ENCODE data around the gene DNAH10.

DNAH10 gene

DNA sequence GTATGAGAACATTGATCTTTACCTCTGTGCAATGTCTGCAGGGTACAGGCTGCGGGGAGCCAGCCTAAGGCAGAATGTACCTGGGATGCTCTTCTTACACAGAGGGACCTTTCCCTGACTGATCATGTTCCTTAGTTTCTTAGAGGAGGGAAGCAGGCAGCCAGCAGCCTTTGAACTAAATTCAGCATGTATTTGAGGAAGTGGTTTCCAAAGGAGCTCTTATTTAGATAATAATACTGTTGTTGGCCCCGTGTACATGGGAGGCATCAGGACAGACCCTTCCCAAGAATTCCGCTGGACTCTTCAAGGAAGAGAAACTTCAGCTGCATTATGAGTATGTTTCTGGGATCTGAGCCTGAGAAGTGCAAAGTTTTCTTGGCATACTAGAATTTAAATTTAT lies 111.7 kb downstream of the DNAH10 start:
- TF ChIP-seq, protein P1, sequence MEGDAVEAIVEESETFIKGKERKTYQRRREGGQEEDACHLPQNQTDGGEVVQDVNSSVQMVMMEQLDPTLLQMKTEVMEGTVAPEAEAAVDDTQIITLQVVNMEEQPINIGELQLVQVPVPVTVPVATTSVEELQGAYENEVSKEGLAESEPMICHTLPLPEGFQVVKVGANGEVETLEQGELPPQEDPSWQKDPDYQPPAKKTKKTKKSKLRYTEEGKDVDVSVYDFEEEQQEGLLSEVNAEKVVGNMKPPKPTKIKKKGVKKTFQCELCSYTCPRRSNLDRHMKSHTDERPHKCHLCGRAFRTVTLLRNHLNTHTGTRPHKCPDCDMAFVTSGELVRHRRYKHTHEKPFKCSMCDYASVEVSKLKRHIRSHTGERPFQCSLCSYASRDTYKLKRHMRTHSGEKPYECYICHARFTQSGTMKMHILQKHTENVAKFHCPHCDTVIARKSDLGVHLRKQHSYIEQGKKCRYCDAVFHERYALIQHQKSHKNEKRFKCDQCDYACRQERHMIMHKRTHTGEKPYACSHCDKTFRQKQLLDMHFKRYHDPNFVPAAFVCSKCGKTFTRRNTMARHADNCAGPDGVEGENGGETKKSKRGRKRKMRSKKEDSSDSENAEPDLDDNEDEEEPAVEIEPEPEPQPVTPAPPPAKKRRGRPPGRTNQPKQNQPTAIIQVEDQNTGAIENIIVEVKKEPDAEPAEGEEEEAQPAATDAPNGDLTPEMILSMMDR (IDR thresholded peaks at IDR 0.05; ENCODE audit: insufficient read depth, missing control alignments) = no peak
- FAIRE-seq (no peak), DNase-seq (ENCODE audit: insufficient read length, low spot score) (no peak)

DNA sequence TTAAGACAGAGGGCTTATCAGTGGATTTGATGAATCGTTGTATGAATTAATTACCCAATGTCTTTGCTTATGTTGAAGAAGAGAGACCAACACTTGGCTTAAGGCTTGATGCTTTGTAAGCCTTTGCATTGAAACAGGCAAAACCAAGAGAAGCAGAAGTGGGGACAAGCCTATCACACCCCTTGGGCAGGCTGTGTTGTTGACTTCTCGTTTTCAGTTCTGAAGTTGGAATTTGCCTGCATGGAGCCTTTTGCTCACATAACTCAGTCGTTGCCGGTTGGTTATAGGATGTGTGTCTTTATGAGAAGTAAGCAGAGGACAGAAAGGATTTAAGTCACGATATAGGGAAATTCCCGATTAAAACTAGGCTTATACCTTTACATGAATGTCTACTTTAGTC lies 115.9 kb downstream of the DNAH10 start:
- FAIRE-seq = no peak
- TF ChIP-seq, protein P1 (IDR thresholded peaks at IDR 0.05; ENCODE audit: insufficient read depth, missing control alignments) = no peak
- DNase-seq (ENCODE audit: insufficient read length, low spot score) = no peak

DNA sequence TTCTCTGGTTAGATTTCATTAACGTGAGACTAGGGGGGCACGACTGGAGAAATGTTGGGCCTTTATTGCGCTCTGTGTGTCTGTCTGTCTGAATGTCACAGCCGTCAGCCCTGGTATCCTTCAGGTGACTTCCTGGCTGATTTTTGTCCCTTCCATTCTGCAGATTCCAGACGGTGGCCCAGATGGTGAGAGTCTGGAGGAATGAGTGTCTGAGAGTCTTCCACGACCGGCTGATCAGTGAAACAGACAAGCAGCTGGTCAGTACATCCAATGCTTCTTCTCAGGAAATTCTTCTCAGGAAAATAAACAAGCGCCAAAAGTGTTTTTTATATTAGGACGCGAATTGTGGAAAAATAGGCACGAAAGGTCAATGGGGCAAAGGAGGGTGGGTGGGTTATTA lies 117.0 kb downstream of the DNAH10 start:
- TF ChIP-seq, protein P1 (IDR thresholded peaks at IDR 0.05; ENCODE audit: insufficient read depth, missing control alignments) = no peak
- FAIRE-seq (no peak), DNase-seq (ENCODE audit: insufficient read length, low spot score) (no peak)

DNA sequence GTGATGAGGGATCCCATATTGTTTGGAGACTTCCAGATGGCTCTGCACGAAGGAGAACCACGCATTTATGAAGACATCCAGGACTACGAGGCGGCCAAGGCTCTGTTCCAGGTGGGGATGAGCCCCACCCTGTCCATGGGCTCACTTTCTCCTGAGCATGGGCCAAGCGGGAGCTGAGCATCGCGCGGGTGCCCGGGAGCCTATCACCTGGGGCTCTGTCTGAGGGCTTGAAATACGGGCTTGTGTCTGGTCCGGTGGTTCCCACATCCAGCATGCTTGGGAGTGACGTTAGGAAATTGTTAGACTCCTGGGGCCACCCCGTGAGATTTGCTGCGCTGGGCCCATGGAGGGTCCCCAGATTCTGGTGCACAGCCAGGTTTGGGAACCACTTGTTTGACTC lies 117.6 kb downstream of the DNAH10 start:
- DNase-seq (ENCODE audit: insufficient read length, low spot score) = no peak
- TF ChIP-seq, protein P1 (IDR thresholded peaks at IDR 0.05; ENCODE audit: insufficient read depth, missing control alignments) = no peak
- FAIRE-seq = no peak

DNA sequence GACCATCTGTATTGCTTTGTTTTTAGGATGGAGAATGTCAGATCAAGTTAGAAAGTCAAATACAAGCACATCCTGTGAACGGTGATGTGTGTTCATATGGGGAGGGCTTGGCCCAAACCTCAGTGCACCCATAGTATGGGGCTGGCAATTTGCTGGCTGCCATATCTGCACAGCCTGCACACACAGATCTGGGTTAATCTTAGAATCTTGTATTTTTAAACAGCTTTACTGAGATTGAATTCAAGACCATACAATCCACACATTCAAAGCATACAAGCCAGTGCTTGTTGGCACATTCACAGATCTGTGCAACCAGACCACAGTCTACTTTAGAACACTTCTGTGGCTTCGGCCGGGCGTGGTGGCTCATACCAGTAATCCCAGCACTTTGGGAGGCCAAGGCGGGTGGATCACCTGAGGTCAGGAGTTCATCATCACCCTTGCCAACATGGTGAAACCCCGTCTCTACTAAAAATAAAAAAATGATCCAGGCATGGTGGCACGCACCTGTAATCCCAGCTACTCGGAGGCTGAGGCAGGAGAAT lies 120.1 kb downstream of the DNAH10 start:
- TF ChIP-seq, protein P1 (IDR thresholded peaks at IDR 0.05; ENCODE audit: insufficient read depth, missing control alignments) = no peak
- FAIRE-seq (no peak), DNase-seq (ENCODE audit: insufficient read length, low spot score) (no peak)

DNA sequence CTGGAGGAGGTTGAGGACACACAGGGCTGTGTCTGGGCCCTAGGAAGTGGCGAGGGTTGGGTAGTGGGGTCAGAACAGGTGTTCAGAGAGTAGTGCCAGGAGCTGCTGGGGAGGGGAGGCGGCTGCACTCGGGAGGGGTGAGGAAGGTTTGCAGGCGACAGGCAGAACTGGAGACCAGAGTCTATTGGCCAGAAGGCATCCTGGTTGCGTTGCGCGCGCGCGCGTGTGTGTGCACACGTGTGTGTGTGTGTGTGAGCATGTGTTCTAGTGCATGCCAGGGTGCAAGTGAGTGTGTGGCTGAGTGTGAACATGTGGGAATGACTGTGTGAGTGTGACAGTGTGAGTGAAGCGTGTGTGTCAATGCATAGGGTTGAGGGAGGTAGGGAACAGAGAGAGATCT lies 124.2 kb downstream of the DNAH10 start:
- FAIRE-seq (no peak), DNase-seq (ENCODE audit: insufficient read length, low spot score) (no peak)
- TF ChIP-seq, protein P1 (IDR thresholded peaks at IDR 0.05; ENCODE audit: insufficient read depth, missing control alignments) = no peak

DNA sequence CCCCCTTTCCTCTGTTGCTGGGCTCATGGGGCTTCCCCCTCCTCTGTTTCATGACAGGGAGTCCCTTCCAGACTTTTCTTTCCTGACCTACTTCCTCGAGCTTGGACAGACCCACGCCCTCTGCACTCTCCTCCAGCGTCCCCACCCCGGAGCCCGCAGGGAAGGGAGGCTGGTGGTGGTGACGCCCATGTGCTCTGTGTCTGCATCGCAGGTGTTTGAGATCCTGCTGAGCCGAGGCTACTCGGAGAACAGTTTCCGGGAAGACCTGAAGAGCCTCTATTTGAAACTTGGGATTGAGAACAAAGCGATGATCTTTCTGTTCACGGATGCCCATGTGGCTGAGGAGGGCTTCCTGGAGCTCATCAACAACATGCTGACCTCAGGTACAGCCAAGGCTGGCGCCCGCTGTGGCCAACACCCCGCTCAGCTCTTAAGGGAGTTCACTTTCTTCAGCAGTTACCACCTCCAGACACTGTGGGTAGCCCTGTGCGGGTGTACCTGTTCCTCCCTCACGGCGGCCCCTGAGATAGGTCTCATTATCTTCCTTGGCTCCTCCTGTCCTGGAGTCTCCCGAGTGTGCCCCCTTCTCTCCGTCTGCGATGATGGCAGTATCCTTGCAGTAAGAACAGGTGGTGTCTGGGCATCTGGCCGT lies 125.0 kb downstream of the DNAH10 start:
- TF ChIP-seq, protein P1 (IDR thresholded peaks at IDR 0.05; ENCODE audit: insufficient read depth, missing control alignments) = no peak
- DNase-seq (ENCODE audit: insufficient read length, low spot score) (no peak), FAIRE-seq (no peak)
